HepG2 (cell line): ENCODE measurements around the gene STAT6. TPM values are rescaled to one million over a fixed set of nuclear protein-coding genes. Genes with fewer than 3 reads are reported as not detected.

Experiments
- ATAD3A ChIP-seq: sonication (generic); formaldehyde crosslinking; IDR thresholded peaks from 2 replicates; pipeline ENCODE4 v1.4.0; 2020; ENCODE audit warnings: missing genetic modification reagents
- DNMT1 ChIP-seq: sonication (generic); formaldehyde crosslinking; IDR thresholded peaks from 2 replicates; pipeline ENCODE4 v1.5.1; 2020; ENCODE audit warnings: mild to moderate bottlenecking, missing genetic modification reagents
- ELK4 ChIP-seq: sonication (generic); formaldehyde crosslinking; IDR thresholded peaks from 2 replicates; pipeline ENCODE4 v1.9.0; 2021; ENCODE audit warnings: missing genetic modification reagents, borderline replicate concordance
- FOXO1 ChIP-seq: sonication (generic); formaldehyde crosslinking; IDR thresholded peaks from 2 replicates; pipeline ENCODE4 v1.4.0; 2020; ENCODE audit warnings: missing genetic modification reagents
- ISL2 ChIP-seq: sonication (generic); formaldehyde crosslinking; IDR thresholded peaks from 2 replicates; pipeline ENCODE4 v1.5.0; 2020; ENCODE audit warnings: missing genetic modification reagents
- NFKBIZ ChIP-seq: IDR thresholded peaks from 2 replicates; pipeline ENCODE4 v1.6.1; 2018; ENCODE audit warnings: missing genetic modification reagents, missing compliant biosample characterization
- NFRKB ChIP-seq: fragments of 450-650 bp; IDR thresholded peaks from 2 replicates; pipeline ENCODE4 v1.6.1; 2017
- PHB2 ChIP-seq: fragments of 450-650 bp; IDR thresholded peaks from 2 replicates; pipeline ENCODE4 v1.6.1; 2018; ENCODE audit not compliant: partially characterized antibody
- PLSCR1 ChIP-seq: sonication (generic); formaldehyde crosslinking; IDR thresholded peaks from 2 replicates; pipeline ENCODE4 v1.5.0; 2020; ENCODE audit warnings: missing genetic modification reagents, mild to moderate bottlenecking, borderline replicate concordance
- RXRB ChIP-seq: IDR thresholded peaks from 2 replicates; pipeline ENCODE4 v1.6.1; 2016; ENCODE audit warnings: borderline replicate concordance, missing genetic modification reagents, missing compliant biosample characterization
- TARDBP ChIP-seq: sonication (generic); formaldehyde crosslinking; IDR thresholded peaks from 2 replicates; pipeline ENCODE4 v1.8.0; 2022; ENCODE audit warnings: mild to moderate bottlenecking, missing genetic modification reagents
- TMF1 ChIP-seq: sonication (generic); formaldehyde crosslinking; IDR thresholded peaks from 2 replicates; pipeline ENCODE4 v1.8.1; 2022; ENCODE audit warnings: low read depth, missing genetic modification reagents
- YEATS2 ChIP-seq: sonication (generic); formaldehyde crosslinking; IDR thresholded peaks from 2 replicates; pipeline ENCODE4 v1.4.0; 2020; ENCODE audit warnings: missing genetic modification reagents, borderline replicate concordance
- ZBTB21 ChIP-seq: sonication (generic); formaldehyde crosslinking; IDR thresholded peaks from 2 replicates; pipeline ENCODE4 v1.4.0; 2020; ENCODE audit warnings: missing genetic modification reagents
- ZBTB3 ChIP-seq: sonication (generic); formaldehyde crosslinking; IDR thresholded peaks from 2 replicates; pipeline ENCODE4 v1.4.0; 2020; ENCODE audit warnings: low read depth, mild to moderate bottlenecking, moderate library complexity, missing genetic modification reagents, borderline replicate concordance
- ZBTB44 ChIP-seq: sonication (generic); formaldehyde crosslinking; IDR thresholded peaks from 2 replicates; pipeline ENCODE4 v1.4.0; 2020; ENCODE audit warnings: missing genetic modification reagents
- ZFP36L2 ChIP-seq: sonication (generic); formaldehyde crosslinking; IDR thresholded peaks from 2 replicates; pipeline ENCODE4 v1.4.0; 2020; ENCODE audit warnings: missing genetic modification reagents
- ZMAT3 ChIP-seq: sonication (generic); formaldehyde crosslinking; conservative IDR thresholded peaks from 2 replicates; pipeline ENCODE4 v1.7.0; 2021; ENCODE audit warnings: missing genetic modification reagents
- ZNF563 ChIP-seq: sonication (generic); formaldehyde crosslinking; IDR thresholded peaks from 2 replicates; pipeline ENCODE4 v1.8.0; 2022; ENCODE audit warnings: mild to moderate bottlenecking, moderate library complexity, missing genetic modification reagents
- ZNF749 ChIP-seq: sonication (generic); formaldehyde crosslinking; IDR thresholded peaks from 2 replicates; pipeline ENCODE4 v1.8.0; 2022; ENCODE audit warnings: mild to moderate bottlenecking, missing genetic modification reagents, moderate library complexity, borderline replicate concordance
- ZNF776 ChIP-seq: sonication (generic); formaldehyde crosslinking; IDR thresholded peaks from 2 replicates; pipeline ENCODE4 v1.4.0; 2020; ENCODE audit warnings: mild to moderate bottlenecking, missing genetic modification reagents
- ZNF780A ChIP-seq: sonication (generic); formaldehyde crosslinking; IDR thresholded peaks from 2 replicates; pipeline ENCODE4 v1.8.0; 2022; ENCODE audit warnings: mild to moderate bottlenecking, missing genetic modification reagents, moderate library complexity
- ZNF800 ChIP-seq: sonication (generic); formaldehyde crosslinking; IDR thresholded peaks from 2 replicates; pipeline ENCODE4 v1.4.0; 2020; ENCODE audit warnings: missing genetic modification reagents
- ZNF879 ChIP-seq: sonication (generic); formaldehyde crosslinking; IDR thresholded peaks from 2 replicates; pipeline ENCODE4 v1.8.1; 2023; ENCODE audit warnings: missing genetic modification reagents
- ZSCAN5A ChIP-seq: sonication (generic); formaldehyde crosslinking; IDR thresholded peaks from 2 replicates; pipeline ENCODE4 v1.8.0; 2022; ENCODE audit warnings: mild to moderate bottlenecking, missing genetic modification reagents, borderline replicate concordance
- polyA plus RNA-seq, 8 experiments: library from polyadenylated mRNA; depleted of rRNA in 3 of 8; stranded (reverse) in 7 of 8; unstranded in 1 of 8; fragments of >200 nt; fragmentation: Illumina TruSeq in 4 of 8; extraction: Trizol in 4 of 8; gene quantifications; 2 replicates each; pipeline versions ENCODE4 v1.2.1 to v1.2.3, GENCODE V29; 2011 to 2016; ENCODE audit warnings: low read depth in 4 of 8, missing spikeins in 1 of 8, mixed read lengths in 1 of 8; ENCODE audit not compliant: insufficient read depth in 1 of 8
- total RNA-seq, 5 experiments: library from RNA; depleted of rRNA; stranded (reverse); fragments of >200 nt; fragmentation: Illumina TruSeq; extraction: Trizol; gene quantifications; 2 replicates each; pipeline ENCODE4 v1.2.3, GENCODE V29; 2016; ENCODE audit warnings: low read depth in 1 of 5

STAT6 gene
- total and polyA plus RNA-seq, 2 of the 13 experiments (the other 11 are each of a cell fraction or from before 2014, with no cell fraction given): 28.0 to 62.2 TPM

- no peak for TF ChIP-seq ZSCAN5A (CRISPR knock-in tag)
- TF ChIP-seq YEATS2 (CRISPR knock-in tag): peak; percentile 33; the same call in 1 of the 2 replicates
- no peak for TF ChIP-seq ZBTB21 (CRISPR knock-in tag)
- TF ChIP-seq ELK4 (CRISPR knock-in tag): no peak
- no peak for TF ChIP-seq TMF1 (CRISPR knock-in tag)
- TF ChIP-seq ZBTB44 (CRISPR knock-in tag): no peak
- peak; percentile 13; the same call in 1 of the 2 replicates for TF ChIP-seq ZNF563 (CRISPR knock-in tag)
- 0 out of 2 replicates have a peak, but pooled peaks have one; percentile 9 for TF ChIP-seq ZMAT3
- TF ChIP-seq ZNF780A (CRISPR knock-in tag): no peak
- no peak for TF ChIP-seq PHB2
- no peak for TF ChIP-seq ZFP36L2 (CRISPR knock-in tag)
- no peak for TF ChIP-seq FOXO1
- TF ChIP-seq DNMT1 (CRISPR knock-in tag): no peak
- 0 out of 2 replicates have a peak, but pooled peaks have one; percentile 20 for TF ChIP-seq ZBTB3 (CRISPR knock-in tag)
- TF ChIP-seq ZNF800 (CRISPR knock-in tag): peak; percentile 19; the same call in 1 of the 2 replicates
- TF ChIP-seq RXRB (CRISPR knock-in tag): peak; percentile 69
- no peak for TF ChIP-seq ZNF749 (CRISPR knock-in tag)
- TF ChIP-seq ZNF879 (CRISPR knock-in tag): no peak
- TF ChIP-seq NFRKB: no peak
- TF ChIP-seq ISL2 (CRISPR knock-in tag): peak; percentile 66
- TF ChIP-seq PLSCR1 (CRISPR knock-in tag): no peak
- TF ChIP-seq ATAD3A (CRISPR knock-in tag): no peak
- TF ChIP-seq TARDBP (CRISPR knock-in tag): peak; percentile 74; the same call in 1 of the 2 replicates
- TF ChIP-seq ZNF776 (CRISPR knock-in tag): no peak
- TF ChIP-seq NFKBIZ: no peak
Measured at GRCh38 chr12:57127101-57127725, 16.1 kb upstream of the STAT6 start (continued).
